ENCODE data around the gene GAB4. TPM values are rescaled to one million over a fixed set of nuclear protein-coding genes. Genes with fewer than 3 reads are reported as not detected.
"Not testable (repeated sequence)": the region's sequence is repeated elsewhere in the genome, so short reads cannot be mapped to it uniquely, and the experiment has no call there.

GAB4 gene
- total RNA-seq, 1 donor from 2014 or later: not detected

GRCh38 chr22:16955081-16955480 is 52.9 kb downstream of the GAB4 start:
- Mint-ChIP-seq H3K27ac (ENCODE audit: unreplicated experiment) (no peak overlapping the region), H3K4me3 (ENCODE audit: unreplicated experiment) (no peak overlapping the region), H3K4me1 (ENCODE audit: unreplicated experiment) (no peaks in the 10 kb centered on the region), H3K36me3 (ENCODE audit: unreplicated experiment) (no peaks in the 10 kb centered on the region), H3K27me3 (ENCODE audit: unreplicated experiment) (no peaks in the 10 kb centered on the region), H3K9me3 (ENCODE audit: unreplicated experiment) (no peaks in the 10 kb centered on the region)
- DNase-seq (ENCODE audit: extremely low spot score, unreplicated experiment): peak; percentile 67
- no peak for TF ChIP-seq CTCF (IDR thresholded peaks at IDR 0.05)

DNA sequence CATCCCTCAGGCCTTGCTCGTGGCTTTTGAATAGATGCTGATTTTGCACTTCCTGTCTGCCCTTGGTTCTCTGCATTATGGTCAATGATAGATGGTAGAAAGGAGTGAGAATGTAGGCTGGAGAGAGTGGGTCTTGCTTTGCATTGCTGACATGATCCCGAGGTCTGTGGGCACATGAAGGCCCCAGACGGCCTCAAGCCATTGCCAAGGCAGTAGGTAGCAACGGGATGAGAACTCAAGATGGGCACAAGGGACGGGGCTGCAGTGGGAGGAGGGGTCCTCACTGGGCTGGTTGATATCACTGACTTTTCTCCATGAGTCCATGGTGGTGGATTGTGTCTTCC is 54.0 kb downstream of the GAB4 start:
- H3K36me3 Mint-ChIP-seq (ENCODE audit: unreplicated experiment): no peaks in the 10 kb centered on the region
- no peak overlapping the region for H3K27ac Mint-ChIP-seq (ENCODE audit: unreplicated experiment)
- H3K9me3 Mint-ChIP-seq (ENCODE audit: unreplicated experiment): no peaks in the 10 kb centered on the region
- H3K4me1 Mint-ChIP-seq (ENCODE audit: unreplicated experiment): no peaks in the 10 kb centered on the region
- H3K27me3 Mint-ChIP-seq (ENCODE audit: unreplicated experiment): no peaks in the 10 kb centered on the region
- H3K4me3 Mint-ChIP-seq (ENCODE audit: unreplicated experiment): no peak overlapping the region
- no peak for TF ChIP-seq CTCF (IDR thresholded peaks at IDR 0.05)
- peak; percentile 51 for DNase-seq (ENCODE audit: extremely low spot score, unreplicated experiment)

- Mint-ChIP-seq H3K36me3 (ENCODE audit: unreplicated experiment) (no peaks in the 10 kb centered on the region), H3K4me3 (ENCODE audit: unreplicated experiment) (no peak overlapping the region), H3K27me3 (ENCODE audit: unreplicated experiment) (no peaks in the 10 kb centered on the region), H3K9me3 (ENCODE audit: unreplicated experiment) (no peaks in the 10 kb centered on the region), H3K27ac (ENCODE audit: unreplicated experiment) (no peak overlapping the region), H3K4me1 (ENCODE audit: unreplicated experiment) (no peaks in the 10 kb centered on the region)
- no peak for TF ChIP-seq CTCF (IDR thresholded peaks at IDR 0.05)
- peak; percentile 48 for DNase-seq (ENCODE audit: extremely low spot score, unreplicated experiment)
These were observed 54.6 kb downstream of the GAB4 start for GRCh38 chr22:16953206-16954059.

DNA sequence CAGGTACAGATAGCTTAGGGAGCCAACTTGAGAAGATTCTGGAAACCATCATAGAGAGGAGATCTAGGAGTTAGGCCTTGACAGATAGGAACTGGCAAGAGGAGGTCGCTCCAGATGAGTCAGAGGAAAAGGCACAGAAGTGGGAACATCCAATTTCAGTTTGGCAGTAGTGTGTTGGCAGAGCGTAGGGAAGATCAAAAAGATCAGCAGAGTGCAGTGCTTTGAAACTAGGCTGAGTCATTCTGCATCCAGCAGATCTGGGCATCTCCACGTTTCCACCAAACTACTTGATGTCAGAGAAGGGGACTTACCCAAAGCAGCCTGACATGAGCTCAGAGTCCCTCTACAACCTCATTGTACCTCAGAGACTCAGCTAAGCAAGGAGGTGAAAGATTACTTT is 58.5 kb downstream of the GAB4 start:
- Mint-ChIP-seq H3K4me1 (ENCODE audit: unreplicated experiment) (no peaks in the 10 kb centered on the region), H3K27me3 (ENCODE audit: unreplicated experiment) (no peaks in the 10 kb centered on the region), H3K9me3 (ENCODE audit: unreplicated experiment) (no peaks in the 10 kb centered on the region), H3K36me3 (ENCODE audit: unreplicated experiment) (no peaks in the 10 kb centered on the region), H3K4me3 (ENCODE audit: unreplicated experiment) (no peak overlapping the region), H3K27ac (ENCODE audit: unreplicated experiment) (no peak overlapping the region)
- TF ChIP-seq CTCF (IDR thresholded peaks at IDR 0.05): no peak
- DNase-seq (ENCODE audit: extremely low spot score, unreplicated experiment): no peak

DNA sequence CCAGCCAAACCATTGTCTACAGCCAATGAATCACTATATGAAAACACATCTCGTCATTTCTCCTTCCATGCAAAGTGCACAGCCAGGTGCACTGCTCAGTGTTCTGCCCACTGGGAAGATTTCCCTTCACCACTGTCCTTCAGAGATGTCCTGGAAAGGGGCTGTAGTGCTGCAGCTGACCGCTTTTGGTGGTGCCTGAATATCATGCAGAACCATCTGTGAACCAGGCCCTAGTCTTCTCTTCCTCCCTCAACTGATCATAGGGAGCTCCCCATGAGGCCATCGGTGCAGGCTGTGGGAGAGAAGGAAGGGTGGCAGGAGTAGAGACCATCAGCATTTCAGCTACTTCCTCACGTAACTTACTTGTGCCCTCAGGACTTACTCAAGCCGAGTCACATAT is 70.2 kb downstream of the GAB4 start:
- peaks cover 20% of the 10 kb centered on the region for H3K9me3 Mint-ChIP-seq (ENCODE audit: unreplicated experiment)

GRCh38 chr22:16937209-16937608 is 70.8 kb downstream of the GAB4 start:
- not testable (repeated sequence) for H3K27me3 Mint-ChIP-seq (ENCODE audit: unreplicated experiment); H3K4me1 Mint-ChIP-seq (ENCODE audit: unreplicated experiment); H3K27ac Mint-ChIP-seq (ENCODE audit: unreplicated experiment); H3K4me3 Mint-ChIP-seq (ENCODE audit: unreplicated experiment); H3K36me3 Mint-ChIP-seq (ENCODE audit: unreplicated experiment)
- H3K9me3 Mint-ChIP-seq (ENCODE audit: unreplicated experiment): peaks cover 20% of the 10 kb centered on the region
- DNase-seq (ENCODE audit: extremely low spot score, unreplicated experiment): peak; percentile 53

More for the DNA sequence above, 70.2 kb downstream of the GAB4 start:
- H3K4me1 Mint-ChIP-seq (ENCODE audit: unreplicated experiment): no peaks in the 10 kb centered on the region
- H3K27me3 Mint-ChIP-seq (ENCODE audit: unreplicated experiment): no peaks in the 10 kb centered on the region
- no peaks in the 10 kb centered on the region for H3K36me3 Mint-ChIP-seq (ENCODE audit: unreplicated experiment)
- no peak for TF ChIP-seq CTCF (IDR thresholded peaks at IDR 0.05)
- no peak overlapping the region for H3K4me3 Mint-ChIP-seq (ENCODE audit: unreplicated experiment)
- H3K27ac Mint-ChIP-seq (ENCODE audit: unreplicated experiment): no peak overlapping the region
- peak; percentile 53 for DNase-seq (ENCODE audit: extremely low spot score, unreplicated experiment)
